KOPT-K1 (cell line): ENCODE data around the gene MBOAT2.
"Not testable (repeated sequence)": the region's sequence is repeated elsewhere in the genome, so short reads cannot be mapped to it uniquely, and the experiment has no call there.

ENCODE experiments used
- H3K27ac ChIP-seq: fragments of 200-600 bp; sonication (generic); 2 replicates; pipeline ENCODE4 v1.5.1; 2016; ENCODE audit warnings: antibody characterized with exemption, mild to moderate bottlenecking, low read depth, low read length; ENCODE audit not compliant: poor library complexity, severe bottlenecking
- H3K36me3 ChIP-seq: fragments of 200-600 bp; sonication (generic); 2 replicates; pipeline ENCODE4 v1.5.1; 2017; ENCODE audit warnings: antibody characterized with exemption, mild to moderate bottlenecking, low read length, moderate library complexity; ENCODE audit not compliant: insufficient read depth
- H3K9me3 ChIP-seq: fragments of 200-600 bp; sonication (generic); 2 replicates; pipeline ENCODE4 v1.5.1; 2017; ENCODE audit warnings: antibody characterized with exemption, low read length, mild to moderate bottlenecking; ENCODE audit not compliant: insufficient read depth, poor library complexity, severe bottlenecking

The MBOAT2 gene

DNA sequence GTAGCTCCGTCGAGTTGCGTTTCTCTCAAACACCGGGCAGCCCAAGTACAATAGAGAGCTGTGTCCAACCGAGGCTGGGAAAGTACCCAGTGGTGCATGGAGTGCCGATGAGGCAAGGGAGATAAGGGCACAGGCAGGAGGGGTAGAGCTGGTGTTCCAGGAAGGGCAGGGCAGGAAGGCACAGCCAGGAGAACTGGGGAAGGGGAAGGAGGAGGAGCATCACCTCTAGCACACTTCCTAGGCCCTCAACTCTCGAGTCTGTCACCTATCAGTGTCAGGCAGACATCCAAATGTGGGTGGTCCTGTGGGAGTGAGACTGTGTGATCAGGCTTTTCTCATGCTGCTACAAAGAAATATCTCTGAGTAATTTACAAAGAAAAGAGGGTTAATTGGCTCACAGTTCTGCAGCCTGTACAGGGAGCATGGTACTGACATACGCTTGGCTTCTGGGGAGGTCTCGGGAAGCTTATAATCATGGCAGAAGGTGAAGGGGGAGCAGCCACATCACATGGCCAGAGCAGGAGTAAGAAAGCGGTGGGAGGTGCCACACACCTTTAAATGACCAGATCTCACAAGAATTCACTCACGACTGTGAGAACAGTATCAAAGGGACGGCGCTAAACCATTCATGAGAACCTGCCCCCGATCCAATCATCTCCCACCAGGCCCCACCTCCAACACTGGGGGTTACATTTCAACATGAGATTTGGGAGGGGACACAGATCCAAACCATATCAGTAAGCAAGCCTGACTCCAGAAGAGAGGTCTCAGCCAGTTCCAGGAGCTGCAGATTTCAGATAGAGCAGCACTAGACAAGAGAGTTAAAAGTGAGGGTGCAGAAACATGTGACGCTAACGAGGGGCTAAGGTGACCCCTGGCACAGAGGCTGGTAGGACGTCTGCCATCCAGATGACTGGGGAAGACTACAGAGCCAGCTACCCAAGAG is 75.7 kb downstream of the MBOAT2 start:
- H3K36me3 ChIP-seq: 0 out of 2 replicates have a peak, but pooled peaks cover 11% of the 10 kb centered on the region
- no peaks in the 10 kb centered on the region for H3K9me3 ChIP-seq
- no peak overlapping the region for H3K27ac ChIP-seq

DNA sequence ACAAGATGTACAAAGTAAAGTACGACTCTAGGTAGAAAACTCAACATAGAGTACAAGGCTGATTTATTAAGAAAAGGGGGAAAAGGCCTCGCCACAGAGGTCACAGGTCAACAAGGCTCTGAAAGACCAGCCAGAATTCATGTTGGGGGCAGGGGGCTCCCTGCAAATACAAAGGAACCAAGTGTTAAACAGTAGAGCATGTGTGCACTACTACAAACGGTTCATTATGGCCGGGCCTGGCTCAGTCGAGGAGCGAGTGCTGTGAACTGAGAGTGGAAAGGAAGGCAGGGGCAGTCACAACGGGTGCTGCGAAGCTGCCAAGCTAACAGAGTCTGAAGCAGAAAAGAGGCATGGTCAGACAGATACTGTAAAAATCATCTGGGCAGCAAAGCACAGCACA is 77.1 kb downstream of the MBOAT2 start:
- no peak overlapping the region for H3K27ac ChIP-seq

DNA sequence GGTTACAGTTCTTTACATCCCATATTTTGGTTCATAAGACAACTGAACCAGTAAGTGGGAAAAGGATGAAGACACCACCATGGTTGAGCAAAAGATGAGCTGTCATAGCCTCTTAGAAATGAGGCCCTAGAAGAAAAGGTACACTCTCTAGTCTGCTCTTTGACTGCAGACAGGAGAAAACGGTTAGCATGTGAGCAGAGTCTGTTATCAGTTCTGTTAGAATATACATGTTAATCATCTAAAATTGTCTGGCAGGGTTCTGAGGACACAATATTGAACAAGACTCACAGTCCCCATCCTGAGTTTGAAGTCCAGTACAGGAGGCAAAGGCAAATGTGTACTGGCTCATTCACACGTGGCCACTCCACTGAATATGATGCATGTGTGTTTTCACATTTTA is 78.1 kb downstream of the MBOAT2 start:
- Histone ChIP-seq H3K27ac (no peak overlapping the region), H3K9me3 (no peaks in the 10 kb centered on the region), H3K36me3 (0 out of 2 replicates have a peak, but pooled peaks cover 15% of the 10 kb centered on the region)

More for the DNA sequence above, 77.1 kb downstream of the MBOAT2 start:
- Histone ChIP-seq H3K36me3 (0 out of 2 replicates have a peak, but pooled peaks cover 15% of the 10 kb centered on the region), H3K9me3 (no peaks in the 10 kb centered on the region)

DNA sequence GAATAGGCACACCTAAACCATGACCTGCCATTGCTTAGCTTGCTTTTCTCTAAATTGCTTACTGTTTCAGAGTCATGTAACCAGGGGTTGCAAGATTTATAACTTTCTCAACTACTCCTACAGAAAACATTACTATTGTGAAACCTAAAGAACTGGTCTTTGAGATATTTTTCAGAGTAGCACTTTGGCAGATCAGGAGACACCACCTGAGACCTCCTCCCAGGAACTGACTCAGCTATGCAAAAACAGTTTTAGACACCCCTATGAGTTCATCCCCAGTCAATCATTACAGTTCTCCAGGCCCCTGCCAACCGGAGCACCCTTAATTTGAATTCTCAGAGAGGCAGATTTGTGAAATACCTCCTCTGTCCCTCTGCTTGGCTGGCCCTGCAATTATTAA is 80.3 kb downstream of the MBOAT2 start:
- Histone ChIP-seq H3K27ac (no peak overlapping the region), H3K9me3 (no peaks in the 10 kb centered on the region), H3K36me3 (0 out of 2 replicates have a peak, but pooled peaks cover 15% of the 10 kb centered on the region)

DNA sequence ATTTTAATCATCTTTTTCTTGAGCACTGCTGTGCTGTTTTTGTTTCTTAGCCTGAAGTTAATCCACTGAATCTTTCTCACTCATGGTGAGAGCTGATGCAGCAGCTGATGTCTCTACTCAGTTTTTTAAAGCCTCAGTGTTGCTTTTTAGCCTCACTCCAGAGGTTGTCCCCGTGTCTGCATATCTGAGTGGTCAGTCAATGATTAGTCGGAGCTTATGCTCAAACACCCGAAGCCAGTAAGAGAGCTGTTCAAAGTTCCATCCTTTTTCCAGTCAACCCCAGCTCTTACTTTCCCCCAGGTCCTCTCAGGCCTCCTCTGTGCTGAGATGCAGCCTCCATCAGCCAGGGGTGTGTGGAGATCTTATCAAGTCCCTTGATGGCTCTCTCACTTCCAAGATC is 81.1 kb downstream of the MBOAT2 start:
- H3K27ac ChIP-seq: no peak overlapping the region
- no peaks in the 10 kb centered on the region for H3K9me3 ChIP-seq
- H3K36me3 ChIP-seq: 0 out of 2 replicates have a peak, but pooled peaks cover 15% of the 10 kb centered on the region

DNA sequence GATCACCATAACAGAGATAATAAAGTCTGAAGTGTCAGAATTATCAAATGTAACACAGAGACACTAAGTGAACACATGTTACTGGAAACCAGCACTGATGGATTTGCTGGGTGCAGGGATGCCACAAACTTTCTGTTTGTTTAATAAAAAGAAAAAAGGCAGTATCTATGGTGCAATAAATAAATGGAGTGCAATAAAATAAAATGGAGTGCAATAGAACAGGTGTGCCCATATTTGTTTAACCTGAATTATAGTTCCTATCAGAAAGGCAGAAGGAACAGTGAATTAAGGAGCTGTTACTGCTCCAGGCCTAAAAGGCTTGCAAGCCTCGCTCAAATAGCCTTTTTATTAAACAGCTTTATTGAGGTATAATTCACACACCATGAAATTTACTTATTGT is 85.1 kb downstream of the MBOAT2 start:
- peaks cover 5% of the 10 kb centered on the region; the same call in 1 of the 2 replicates for H3K36me3 ChIP-seq
- H3K27ac ChIP-seq: no peak overlapping the region
- peaks cover 6% of the 10 kb centered on the region for H3K9me3 ChIP-seq

DNA sequence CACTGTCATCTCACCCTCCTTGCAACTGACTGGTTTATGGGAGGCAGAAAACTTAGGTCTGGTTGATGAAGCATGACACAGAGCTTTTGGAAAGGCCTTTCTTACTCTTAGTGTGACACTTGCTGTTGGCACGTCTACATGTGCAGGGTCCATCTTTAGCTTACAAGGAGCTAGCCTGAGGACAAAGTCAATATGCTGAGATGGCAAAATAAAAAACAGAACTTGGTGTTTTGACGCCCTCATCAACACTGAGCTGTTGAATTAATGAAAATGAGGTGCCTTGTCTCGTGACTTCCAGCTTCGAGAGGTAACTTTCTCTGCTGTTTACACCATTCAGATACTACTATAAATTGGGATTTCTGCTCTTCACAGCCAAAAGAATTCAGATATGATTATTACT is 87.5 kb downstream of the MBOAT2 start:
- Histone ChIP-seq H3K36me3 (no peaks in the 10 kb centered on the region; the same call in 1 of the 2 replicates), H3K27ac (no peak overlapping the region), H3K9me3 (peaks cover 17% of the 10 kb centered on the region)

DNA sequence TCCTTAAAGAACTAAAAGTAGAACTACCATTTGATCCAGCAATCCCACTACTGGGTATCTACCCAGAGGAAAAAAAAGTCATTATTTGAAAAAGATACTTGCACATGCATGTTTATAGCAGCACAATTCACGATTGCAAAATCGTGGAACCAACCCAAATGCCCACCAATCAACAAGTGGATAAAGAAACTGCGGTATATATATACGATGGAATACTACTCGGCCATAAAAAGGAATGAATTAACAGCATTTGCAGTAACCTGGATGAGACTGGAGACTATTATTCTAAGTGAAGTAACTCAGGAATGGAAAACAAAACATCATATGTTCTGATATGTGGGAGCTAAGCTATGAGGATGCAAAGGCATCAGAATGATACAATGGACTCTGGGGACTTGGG is 89.7 kb downstream of the MBOAT2 start:
- H3K36me3 ChIP-seq: not testable (repeated sequence)
- peaks cover 25% of the 10 kb centered on the region for H3K9me3 ChIP-seq

DNA sequence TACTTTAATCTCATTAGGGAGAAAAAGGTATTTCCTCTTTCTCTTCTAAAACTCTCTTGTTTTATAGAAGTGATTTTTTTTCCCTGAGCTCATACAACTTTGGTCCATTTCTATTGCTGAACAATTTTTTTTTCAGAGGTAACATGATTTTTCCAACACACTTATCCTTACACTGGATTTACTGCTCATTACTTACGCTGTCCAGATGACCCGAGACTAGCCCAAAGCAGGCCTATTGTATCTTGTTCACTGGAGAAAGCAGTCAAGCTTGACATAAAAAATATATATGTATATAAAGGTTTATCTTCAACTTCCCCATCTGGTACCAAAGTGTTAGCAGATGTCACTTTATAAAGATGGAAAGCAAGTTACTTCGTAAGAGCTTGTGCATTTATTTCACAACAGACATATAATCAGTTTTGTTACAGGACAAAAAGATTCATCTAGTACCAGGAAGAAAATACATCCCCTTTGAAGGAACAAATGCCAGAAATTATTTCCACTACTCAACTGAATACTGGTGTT is 95.7 kb downstream of the MBOAT2 start:
- peaks cover 21% of the 10 kb centered on the region for H3K9me3 ChIP-seq
- no peak overlapping the region for H3K27ac ChIP-seq
- H3K36me3 ChIP-seq: peaks cover 10% of the 10 kb centered on the region; the same call in 1 of the 2 replicates

More for the DNA sequence above, 89.7 kb downstream of the MBOAT2 start:
- not testable (repeated sequence) for H3K27ac ChIP-seq

DNA sequence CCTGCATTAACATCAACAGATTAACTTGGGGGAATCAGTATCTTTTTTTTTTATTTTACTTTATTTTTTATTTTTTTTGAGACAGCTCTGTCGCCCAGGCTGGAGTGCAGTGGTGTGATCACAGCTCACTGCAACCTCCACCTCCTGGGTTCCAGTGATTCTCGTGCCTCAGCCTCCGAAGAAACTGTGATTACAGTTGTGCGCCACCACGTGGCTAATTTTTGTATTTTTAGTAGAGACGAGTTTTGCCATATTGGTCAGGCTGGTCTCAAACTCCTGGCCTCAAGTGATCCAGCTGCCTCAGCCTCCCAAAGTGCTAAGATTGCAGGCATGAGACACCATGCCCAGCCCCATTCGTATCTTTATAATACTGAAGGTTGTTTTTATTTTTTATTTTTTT is 99.6 kb downstream of the MBOAT2 start:
- peaks cover 19% of the 10 kb centered on the region; the same call in 1 of the 2 replicates for H3K36me3 ChIP-seq
- H3K9me3 ChIP-seq, H3K27ac ChIP-seq: not testable (repeated sequence)

DNA sequence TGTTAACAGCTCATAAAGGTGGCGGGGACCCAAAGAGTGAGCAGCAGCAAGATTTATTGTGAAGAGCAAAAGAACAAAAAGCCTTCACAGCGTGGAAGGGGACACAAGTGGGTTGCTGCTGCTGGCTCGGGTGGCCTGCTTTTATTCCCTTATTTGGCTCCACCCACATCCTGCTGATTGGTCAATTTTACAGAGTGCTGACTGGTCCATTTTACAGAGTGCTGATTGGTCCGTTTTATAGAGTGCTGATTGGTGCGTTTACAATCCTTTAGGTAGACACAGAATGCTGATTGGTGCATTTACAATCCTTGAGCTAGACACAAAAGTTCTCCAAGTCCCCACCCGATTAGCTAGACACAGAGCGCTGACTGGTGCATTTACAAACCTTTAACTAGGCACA is 100.7 kb downstream of the MBOAT2 start:
- not testable (repeated sequence) for H3K27ac ChIP-seq, H3K9me3 ChIP-seq
- H3K36me3 ChIP-seq: peaks cover 19% of the 10 kb centered on the region; the same call in 1 of the 2 replicates

DNA sequence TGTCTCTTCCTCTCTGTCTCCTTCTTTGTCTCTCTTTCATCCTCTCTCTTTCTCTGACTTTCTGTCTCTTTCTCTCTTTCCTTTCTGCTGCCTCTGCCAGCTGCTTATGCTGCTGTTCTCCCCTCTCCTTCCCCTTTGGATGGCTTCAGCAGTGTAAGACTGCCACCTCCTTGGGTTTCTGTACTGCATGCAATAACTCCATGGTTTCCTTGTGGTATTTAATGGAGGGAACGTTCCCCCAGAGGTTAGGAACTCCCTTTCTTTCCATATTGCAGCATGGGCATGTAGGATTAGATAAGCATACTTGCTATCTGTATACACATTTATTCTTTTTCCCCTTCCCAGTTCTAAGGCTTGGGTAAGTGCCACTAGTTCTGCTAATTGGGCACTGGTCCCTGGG is 106.3 kb downstream of the MBOAT2 start:
- H3K27ac ChIP-seq: not testable (repeated sequence)
- H3K9me3 ChIP-seq: peaks cover 12% of the 10 kb centered on the region
- H3K36me3 ChIP-seq: peaks cover 19% of the 10 kb centered on the region

DNA sequence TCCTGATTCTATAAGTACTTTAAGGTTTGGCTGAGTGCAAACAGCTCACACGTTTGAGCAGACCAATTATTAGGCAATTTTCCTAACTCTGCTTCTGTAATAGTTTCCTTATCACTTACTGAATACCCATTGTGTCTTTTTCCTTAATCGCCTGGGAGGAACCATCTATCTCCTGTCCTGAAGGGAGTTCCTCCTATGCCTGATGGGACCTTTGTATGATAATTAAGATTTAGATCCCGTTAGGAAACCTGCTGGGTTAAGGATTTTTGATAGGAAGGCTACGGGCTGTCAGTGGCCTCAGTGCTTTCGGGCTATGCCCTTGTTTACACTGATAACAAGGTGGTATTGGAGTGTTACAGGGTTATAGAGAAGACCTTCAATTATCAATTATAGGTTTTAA is 106.8 kb downstream of the MBOAT2 start:
- Histone ChIP-seq H3K36me3 (peaks cover 16% of the 10 kb centered on the region), H3K9me3 (peaks cover 11% of the 10 kb centered on the region)
- H3K27ac ChIP-seq: not testable (repeated sequence)

DNA sequence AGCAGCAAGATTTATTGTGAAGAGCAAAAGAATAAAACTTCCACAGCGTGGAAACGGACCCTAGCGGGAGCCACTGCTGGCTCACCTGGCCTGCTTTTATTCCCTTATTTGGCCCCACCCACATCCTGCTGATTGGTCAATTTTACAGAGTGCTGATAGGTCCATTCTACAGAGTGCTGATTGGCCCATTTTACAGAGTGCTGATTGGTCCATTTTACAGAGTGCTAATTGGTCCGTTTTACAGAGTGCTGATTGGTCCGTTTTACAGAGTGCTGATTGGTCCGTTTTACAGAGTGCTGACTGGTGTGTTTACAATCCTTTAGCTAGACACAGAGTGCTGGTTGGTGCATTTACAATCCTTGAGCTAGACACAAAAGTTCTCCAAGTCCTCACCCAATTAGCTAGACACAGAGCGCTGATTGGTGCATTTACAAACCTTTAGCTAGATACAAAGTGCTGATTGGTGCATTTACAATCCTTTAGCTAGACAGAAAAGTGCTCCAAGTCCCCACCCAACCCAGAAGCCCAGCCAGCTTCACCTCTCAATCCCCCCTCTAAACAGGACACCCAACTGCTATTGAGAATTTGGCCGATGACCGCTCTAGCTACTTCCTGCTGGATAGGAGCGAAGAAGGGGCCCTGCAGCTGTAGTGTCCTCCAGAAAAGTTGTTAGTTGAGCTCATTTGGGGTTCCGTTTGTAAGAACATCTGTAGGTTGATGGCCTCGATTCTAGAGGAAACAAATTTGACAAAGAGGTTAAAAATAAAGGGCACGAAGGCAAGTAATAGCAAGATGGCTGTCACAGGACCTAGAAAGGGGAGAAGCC is 108.2 kb downstream of the MBOAT2 start:
- Histone ChIP-seq H3K36me3 (peaks cover 16% of the 10 kb centered on the region), H3K9me3 (peaks cover 11% of the 10 kb centered on the region)
- H3K27ac ChIP-seq: not testable (repeated sequence)
